Measurements from ENCODE around the gene RALGAPA2.

The RALGAPA2 gene

GRCh38 chr20:20627471-20627870, 85.0 kb downstream of the RALGAPA2 start:
- DNase-seq, result no peak

GRCh38 chr20:20624914-20625313, 87.5 kb downstream of the RALGAPA2 start:
- DNase-seq, result no peak

- no peak for DNase-seq
Observed at GRCh38 chr20:20621195-20621594, 91.2 kb downstream of the RALGAPA2 start.

GRCh38 chr20:20614391-20614790, 98.1 kb downstream of the RALGAPA2 start:
- peak; percentile 7 for DNase-seq

GRCh38 chr20:20612251-20612650, 100.2 kb downstream of the RALGAPA2 start:
- DNase-seq, result no peak

GRCh38 chr20:20611167-20611566, 101.3 kb downstream of the RALGAPA2 start:
- no peak for DNase-seq

GRCh38 chr20:20609522-20609921, 102.9 kb downstream of the RALGAPA2 start:
- no peak for DNase-seq

- DNase-seq, result no peak
Observed at GRCh38 chr20:20608641-20609040, 103.8 kb downstream of the RALGAPA2 start.

GRCh38 chr20:20608041-20608440, 104.4 kb downstream of the RALGAPA2 start:
- no peak for DNase-seq

- DNase-seq, result no peak
Observed at GRCh38 chr20:20606881-20607280, 105.6 kb downstream of the RALGAPA2 start.

GRCh38 chr20:20606050-20606449, 106.4 kb downstream of the RALGAPA2 start:
- DNase-seq, result no peak

GRCh38 chr20:20604907-20605306, 107.5 kb downstream of the RALGAPA2 start:
- DNase-seq, result no peak

GRCh38 chr20:20604357-20604756, 108.1 kb downstream of the RALGAPA2 start:
- no peak for DNase-seq

- no peak for DNase-seq
Observed at GRCh38 chr20:20603339-20603990, 109.0 kb downstream of the RALGAPA2 start.

GRCh38 chr20:20597966-20598365, 114.5 kb downstream of the RALGAPA2 start:
- DNase-seq, result no peak

- DNase-seq, result peak; percentile 23
Observed at GRCh38 chr20:20594171-20594530, 118.3 kb downstream of the RALGAPA2 start.

GRCh38 chr20:20593447-20594170, 118.8 kb downstream of the RALGAPA2 start:
- peak; percentile 43 for DNase-seq

GRCh38 chr20:20585146-20585545, 127.3 kb downstream of the RALGAPA2 start:
- DNase-seq, result no peak

- no peak for DNase-seq
Observed at GRCh38 chr20:20582734-20583133, 129.7 kb downstream of the RALGAPA2 start.

GRCh38 chr20:20580139-20580538, 132.3 kb downstream of the RALGAPA2 start:
- DNase-seq, result no peak

- no peak for DNase-seq
Observed at GRCh38 chr20:20578838-20579237, 133.6 kb downstream of the RALGAPA2 start.

- no peak for DNase-seq
Observed at GRCh38 chr20:20573797-20574196, 138.6 kb downstream of the RALGAPA2 start.

- DNase-seq, result no peak
Observed at GRCh38 chr20:20571068-20571780, 141.2 kb downstream of the RALGAPA2 start.

GRCh38 chr20:20568604-20569205, 143.7 kb downstream of the RALGAPA2 start:
- peak; percentile 31 for DNase-seq

Data from EL (cell line).